ENCODE results near the gene ZNF600.
A peak's percentile ranks its signal among the peaks of the same experiment; 100 is the strongest.
"Not testable (repeated sequence)": the region's sequence is repeated elsewhere in the genome, so short reads cannot be mapped to it uniquely, and the experiment has no call there.

The ZNF600 gene

DNA sequence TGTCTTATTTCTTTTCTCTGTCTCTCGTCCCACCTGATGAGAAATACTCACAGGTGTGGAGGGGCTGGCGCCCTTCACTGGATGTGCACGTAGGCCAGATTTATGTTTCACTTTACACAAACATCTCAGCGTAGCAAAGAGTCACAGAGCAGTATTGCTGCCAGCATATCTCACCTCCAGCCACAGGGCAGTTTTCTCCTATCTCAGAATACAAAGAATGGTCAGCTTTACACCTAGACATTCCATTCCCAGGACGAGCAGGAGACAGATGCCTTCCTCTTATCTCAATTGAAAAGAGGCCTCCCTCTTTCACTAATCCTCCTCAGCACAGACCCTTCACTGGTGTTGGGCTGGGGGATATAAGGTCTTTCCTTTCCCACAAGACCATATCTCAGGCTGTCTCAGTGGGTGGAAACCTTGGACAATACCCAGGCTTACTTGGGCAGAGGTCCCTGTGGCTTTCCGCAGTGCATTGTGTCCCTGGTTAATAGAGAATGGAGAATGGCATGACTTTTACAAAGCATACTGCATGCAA lies 44.6 kb downstream of the ZNF600 start:
- Histone ChIP-seq H3K9me3 (no peaks in the 10 kb centered on the region), H3K36me3 (no peaks in the 10 kb centered on the region), H3K27me3 (peaks cover 0 to 6% of the 10 kb centered on the region in 2 donors), H3K4me1 (no peaks in the 10 kb centered on the region), H3K27ac (no peak overlapping the region), H3K4me3 (no peak overlapping the region)
- TF ChIP-seq, protein P1, sequence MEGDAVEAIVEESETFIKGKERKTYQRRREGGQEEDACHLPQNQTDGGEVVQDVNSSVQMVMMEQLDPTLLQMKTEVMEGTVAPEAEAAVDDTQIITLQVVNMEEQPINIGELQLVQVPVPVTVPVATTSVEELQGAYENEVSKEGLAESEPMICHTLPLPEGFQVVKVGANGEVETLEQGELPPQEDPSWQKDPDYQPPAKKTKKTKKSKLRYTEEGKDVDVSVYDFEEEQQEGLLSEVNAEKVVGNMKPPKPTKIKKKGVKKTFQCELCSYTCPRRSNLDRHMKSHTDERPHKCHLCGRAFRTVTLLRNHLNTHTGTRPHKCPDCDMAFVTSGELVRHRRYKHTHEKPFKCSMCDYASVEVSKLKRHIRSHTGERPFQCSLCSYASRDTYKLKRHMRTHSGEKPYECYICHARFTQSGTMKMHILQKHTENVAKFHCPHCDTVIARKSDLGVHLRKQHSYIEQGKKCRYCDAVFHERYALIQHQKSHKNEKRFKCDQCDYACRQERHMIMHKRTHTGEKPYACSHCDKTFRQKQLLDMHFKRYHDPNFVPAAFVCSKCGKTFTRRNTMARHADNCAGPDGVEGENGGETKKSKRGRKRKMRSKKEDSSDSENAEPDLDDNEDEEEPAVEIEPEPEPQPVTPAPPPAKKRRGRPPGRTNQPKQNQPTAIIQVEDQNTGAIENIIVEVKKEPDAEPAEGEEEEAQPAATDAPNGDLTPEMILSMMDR (IDR thresholded peaks at IDR 0.05): no peak
- DNase-seq: no peak
- intact Hi-C loops (cut with DNase I; ENCODE audit: low total_unique reads): no loop called here

GRCh38 chr19:52741371-52741770 lies 45.2 kb downstream of the ZNF600 start:
- H3K4me3 ChIP-seq; H3K27ac ChIP-seq; DNase-seq; H3K4me1 ChIP-seq; H3K27me3 ChIP-seq; H3K9me3 ChIP-seq; intact Hi-C loops (cut with DNase I; ENCODE audit: low total_unique reads); H3K36me3 ChIP-seq: not testable (repeated sequence)

DNA sequence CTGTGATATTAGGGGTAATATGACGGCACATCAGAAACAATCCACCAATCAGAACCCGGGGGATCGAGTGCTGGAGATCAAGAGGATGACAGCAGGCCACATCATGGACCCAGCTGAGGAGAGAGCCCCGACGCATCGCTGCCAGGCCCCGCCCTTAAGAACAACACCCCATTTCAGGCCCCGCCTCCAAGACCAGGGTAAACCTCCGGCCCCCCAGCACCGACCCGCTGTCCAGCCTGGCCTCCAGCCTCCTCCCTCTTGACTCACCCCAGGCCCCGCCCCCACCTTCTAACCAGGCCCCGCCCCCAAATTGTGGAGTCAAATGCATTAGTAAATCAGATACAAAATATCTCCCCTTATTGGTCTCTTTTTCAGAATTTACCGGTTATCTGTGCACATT lies 47.0 kb downstream of the ZNF600 start:
- Histone ChIP-seq H3K4me3 (no peak overlapping the region), H3K27ac (no peak overlapping the region), H3K9me3 (no peaks in the 10 kb centered on the region), H3K27me3 (peaks cover 0 to 6% of the 10 kb centered on the region in 2 donors), H3K4me1 (peaks cover 0 to 9% (median 5%) of the 10 kb centered on the region in 4 donors), H3K36me3 (no peaks in the 10 kb centered on the region)
- TF ChIP-seq, protein P1 (IDR thresholded peaks at IDR 0.05): no peak
- intact Hi-C loops (cut with DNase I; ENCODE audit: low total_unique reads): no loop called here
- no peak for DNase-seq

DNA sequence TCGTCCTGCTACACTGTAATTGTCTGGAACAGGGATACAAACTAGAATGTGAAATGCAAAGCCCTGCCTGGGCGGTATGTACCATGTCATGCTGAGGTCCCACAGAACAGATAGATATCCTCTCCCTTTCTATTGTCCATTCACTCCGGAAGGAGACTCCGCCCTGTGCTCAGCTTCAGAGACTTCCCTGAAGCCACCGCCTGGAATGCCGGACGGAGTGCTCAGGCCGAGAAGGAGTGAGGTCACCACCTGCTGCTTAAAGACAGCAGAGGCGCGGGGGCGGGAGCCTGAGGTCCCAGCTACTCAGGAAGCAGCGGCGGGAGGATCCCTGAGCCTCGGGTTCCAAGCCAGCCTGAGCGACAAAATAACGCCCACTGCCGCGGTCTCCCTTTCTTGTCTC lies 50.9 kb downstream of the ZNF600 start:
- intact Hi-C loops (cut with DNase I; ENCODE audit: low total_unique reads): no loop called here
- TF ChIP-seq, protein P1 (IDR thresholded peaks at IDR 0.05): no peak
- H3K27ac ChIP-seq: peak overlapping the region; percentile 77 to 88
- peaks cover 0 to 4% (median 0%) of the 10 kb centered on the region in 3 donors for H3K36me3 ChIP-seq
- peak; percentile 55 to 70 for DNase-seq
- H3K9me3 ChIP-seq: no peaks in the 10 kb centered on the region
- peak overlapping the region; percentile 71 for H3K4me3 ChIP-seq
- H3K27me3 ChIP-seq: no peaks in the 10 kb centered on the region
- H3K4me1 ChIP-seq: peaks cover 0 to 19% (median 13%) of the 10 kb centered on the region in 4 donors

DNA sequence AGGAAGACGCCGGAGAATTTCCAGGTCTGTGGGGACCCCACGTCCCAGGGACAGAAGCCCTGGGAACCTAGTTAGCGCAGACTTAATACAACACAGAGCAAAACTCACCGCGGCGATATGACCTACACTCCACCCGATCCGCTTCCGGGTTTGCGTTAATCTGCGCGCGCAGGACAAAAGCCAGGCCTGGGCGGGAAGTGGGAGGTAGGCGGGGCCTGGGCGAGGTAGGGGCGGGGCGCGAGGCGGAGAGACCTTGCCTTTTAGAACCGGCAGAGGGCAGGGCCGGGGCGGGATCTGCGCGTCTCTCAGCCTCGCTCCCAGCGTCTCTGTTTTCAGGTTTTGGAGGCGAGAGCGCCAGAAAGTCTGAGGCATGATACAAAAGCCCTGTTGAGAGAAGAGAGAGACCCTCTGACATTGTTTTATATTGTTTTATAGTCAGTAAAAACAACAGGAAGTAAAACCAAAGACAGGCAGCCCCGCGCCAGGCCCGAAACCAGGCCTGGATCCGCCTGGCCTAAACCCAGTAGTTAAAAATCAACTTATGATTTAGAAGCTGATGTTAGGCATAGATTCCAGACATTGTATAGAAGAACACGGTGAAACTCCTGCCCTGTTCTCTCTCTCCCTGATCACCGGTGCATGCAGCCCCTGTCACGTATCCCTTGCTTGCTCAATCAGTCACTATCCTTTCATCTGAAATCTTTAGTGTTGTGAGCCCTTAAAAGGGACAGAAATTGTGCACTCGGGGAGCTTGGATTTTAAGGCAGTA lies 51.5 kb downstream of the ZNF600 start, which contains the start of gene ZNF611:
TSS of gene ZNF611 (minus strand) at position 152 of the 769 bp plus-strand sequence. CDS start 19,150 bp downstream, outside the sequence.
- H3K36me3 ChIP-seq: peaks cover 0 to 5% (median 0%) of the 10 kb centered on the region in 3 donors
- H3K9me3 ChIP-seq: no peaks in the 10 kb centered on the region
- intact Hi-C loops (cut with DNase I; ENCODE audit: low total_unique reads): no loop called here
- peaks cover 0 to 19% (median 13%) of the 10 kb centered on the region in 4 donors for H3K4me1 ChIP-seq
- peak within 1 kb of the TSS; percentile 71 for H3K4me3 ChIP-seq
- peak within 1 kb of the TSS; percentile 77 to 88 for H3K27ac ChIP-seq
- no peaks in the 10 kb centered on the region for H3K27me3 ChIP-seq
- TF ChIP-seq, protein P1 (IDR thresholded peaks at IDR 0.05): peak; percentile 81 to 82
- peak; percentile 98 to 99 for DNase-seq

GRCh38 chr19:52734331-52734892 lies 52.2 kb downstream of the ZNF600 start:
- intact Hi-C loops (cut with DNase I; ENCODE audit: low total_unique reads): no loop called here
- no peaks in the 10 kb centered on the region for H3K27me3 ChIP-seq
- H3K9me3 ChIP-seq: no peaks in the 10 kb centered on the region
- no peak for DNase-seq
- TF ChIP-seq, protein P1 (IDR thresholded peaks at IDR 0.05): no peak
- peak overlapping the region; percentile 71 for H3K4me3 ChIP-seq
- peak overlapping the region; percentile 77 to 88 for H3K27ac ChIP-seq
- H3K36me3 ChIP-seq: peaks cover 0 to 10% (median 0%) of the 10 kb centered on the region in 3 donors
- H3K4me1 ChIP-seq: peaks cover 0 to 19% (median 13%) of the 10 kb centered on the region in 4 donors

- peaks cover 32 to 74% (median 50%) of the 10 kb centered on the region in 3 donors for H3K36me3 ChIP-seq
- H3K27me3 ChIP-seq; H3K4me1 ChIP-seq; H3K27ac ChIP-seq; DNase-seq; H3K4me3 ChIP-seq; intact Hi-C loops (cut with DNase I; ENCODE audit: low total_unique reads); H3K9me3 ChIP-seq: not testable (repeated sequence)
Measured at GRCh38 chr19:52726051-52726450, 60.5 kb downstream of the ZNF600 start.
